ENCODE data around the gene ELL3.

ELL3 gene

GRCh38 chr15:43776718-43777266, at the start of gene ELL3:
Gene ELL3, minus strand, starts transcription at chr15:43776966. Its CDS starts 65 bp downstream, at chr15:43776901.
- no peak for TF ChIP-seq CTCF (IDR thresholded peaks at IDR 0.05)

GRCh38 chr15:43826029-43826507, 49.3 kb upstream of the ELL3 start:
- TF ChIP-seq CTCF (IDR thresholded peaks at IDR 0.05), result no peak

GRCh38 chr15:43824302-43825246, 47.8 kb upstream of the ELL3 start, which contains the start of gene MFAP1:
Gene MFAP1, minus strand, starts transcription at chr15:43824690. Its CDS starts 121 bp downstream, at chr15:43824569.
- TF ChIP-seq CTCF (IDR thresholded peaks at IDR 0.05), result no peak

- no peak for TF ChIP-seq CTCF (IDR thresholded peaks at IDR 0.05)
Measured at GRCh38 chr15:43821505-43821904, 44.7 kb upstream of the ELL3 start.

GRCh38 chr15:43808960-43809678, 32.4 kb upstream of the ELL3 start:
- no peak for TF ChIP-seq CTCF (IDR thresholded peaks at IDR 0.05)

- no peak for TF ChIP-seq CTCF (IDR thresholded peaks at IDR 0.05)
Measured at GRCh38 chr15:43808435-43808950, 31.7 kb upstream of the ELL3 start.
